HepG2 (cell line): Measurements from ENCODE around the gene FAF1. TPM values are rescaled to one million over a fixed set of nuclear protein-coding genes. Genes with fewer than 3 reads are reported as not detected.

ENCODE experiments used
- CREB1 ChIP-seq, 2 experiments: fragments of 450-650 bp in 1 of 2; IDR thresholded peaks; 2 replicates each; pipeline ENCODE4 v1.6.1; 2016 to 2017; ENCODE audit warnings: control low read depth in 1 of 2, mild to moderate bottlenecking in 1 of 2, missing compliant biosample characterization in 1 of 2, missing genetic modification characterization in 1 of 2
- HOXD1 ChIP-seq: sonication (generic); formaldehyde crosslinking; IDR thresholded peaks from 2 replicates; pipeline ENCODE4 v1.5.0; 2020; ENCODE audit warnings: missing genetic modification reagents
- MIER2 ChIP-seq: IDR thresholded peaks from 2 replicates; pipeline ENCODE4 v1.6.1; 2016; ENCODE audit warnings: missing biosample characterization, missing genetic modification reagents
- NFYC ChIP-seq: IDR thresholded peaks from 2 replicates; pipeline ENCODE4 v1.6.1; 2016; ENCODE audit warnings: missing genetic modification reagents, missing compliant biosample characterization
- PHF8 ChIP-seq: sonication (generic); formaldehyde crosslinking; IDR thresholded peaks from 2 replicates; pipeline ENCODE4 v1.5.0; 2020; ENCODE audit warnings: missing genetic modification reagents
- RAD51 ChIP-seq: fragments of 450-650 bp; IDR thresholded peaks from 2 replicates; pipeline ENCODE4 v1.6.1; 2016; ENCODE audit warnings: borderline replicate concordance
- RFX3 ChIP-seq: IDR thresholded peaks from 2 replicates; pipeline ENCODE4 v1.6.1; 2016; ENCODE audit warnings: missing biosample characterization, missing genetic modification reagents
- SP2 ChIP-seq: sonication (generic); formaldehyde crosslinking; IDR thresholded peaks from 2 replicates; pipeline ENCODE4 v1.5.1; 2020; ENCODE audit warnings: mild to moderate bottlenecking, missing genetic modification reagents
- TCF12 ChIP-seq, 2 experiments: fragments of 450-650 bp in 1 of 2; sonication (generic) in 1 of 2; formaldehyde crosslinking in 1 of 2; IDR thresholded peaks; 2 replicates each; pipeline versions ENCODE4 v1.6.1 to v1.8.0; 2017 to 2022; ENCODE audit warnings: antibody characterized with exemption in 1 of 2, mild to moderate bottlenecking in 1 of 2, missing genetic modification reagents in 1 of 2, moderate library complexity in 1 of 2
- ZBTB33 ChIP-seq: sonication (generic); formaldehyde crosslinking; IDR thresholded peaks from 2 replicates; pipeline ENCODE4 v1.4.0; 2020; ENCODE audit warnings: missing genetic modification reagents
- ZFP82 ChIP-seq: sonication (generic); formaldehyde crosslinking; IDR thresholded peaks from 2 replicates; pipeline ENCODE4 v1.5.1; 2020; ENCODE audit warnings: mild to moderate bottlenecking, missing genetic modification reagents, borderline replicate concordance
- ZFX ChIP-seq: sonication (generic); formaldehyde crosslinking; IDR thresholded peaks from 2 replicates; pipeline ENCODE4 v1.4.0; 2020; ENCODE audit warnings: mild to moderate bottlenecking, low read depth, missing genetic modification reagents, moderate library complexity
- ZNF672 ChIP-seq: sonication (generic); formaldehyde crosslinking; IDR thresholded peaks from 2 replicates; pipeline ENCODE4 v1.8.1; 2022; ENCODE audit warnings: missing genetic modification reagents
- ZNF749 ChIP-seq: sonication (generic); formaldehyde crosslinking; IDR thresholded peaks from 2 replicates; pipeline ENCODE4 v1.8.0; 2022; ENCODE audit warnings: mild to moderate bottlenecking, missing genetic modification reagents, moderate library complexity, borderline replicate concordance
- ZNF766 ChIP-seq: sonication (generic); formaldehyde crosslinking; IDR thresholded peaks from 2 replicates; pipeline ENCODE4 v1.5.0; 2020; ENCODE audit warnings: missing genetic modification reagents, borderline replicate concordance
- ZSCAN25 ChIP-seq: sonication (generic); formaldehyde crosslinking; IDR thresholded peaks from 2 replicates; pipeline ENCODE4 v1.8.0; 2022; ENCODE audit warnings: mild to moderate bottlenecking, missing genetic modification reagents
- polyA plus RNA-seq, 8 experiments: library from polyadenylated mRNA; depleted of rRNA in 3 of 8; stranded (reverse) in 7 of 8; unstranded in 1 of 8; fragments of >200 nt; fragmentation: Illumina TruSeq in 4 of 8; extraction: Trizol in 4 of 8; gene quantifications; 2 replicates each; pipeline versions ENCODE4 v1.2.1 to v1.2.3, GENCODE V29; 2011 to 2016; ENCODE audit warnings: low read depth in 4 of 8, missing spikeins in 1 of 8, mixed read lengths in 1 of 8; ENCODE audit not compliant: insufficient read depth in 1 of 8
- total RNA-seq, 5 experiments: library from RNA; depleted of rRNA; stranded (reverse); fragments of >200 nt; fragmentation: Illumina TruSeq; extraction: Trizol; gene quantifications; 2 replicates each; pipeline ENCODE4 v1.2.3, GENCODE V29; 2016; ENCODE audit warnings: low read depth in 1 of 5
- TF ChIP-seq, protein P1 (sequence below): sonication (generic); formaldehyde crosslinking; IDR thresholded peaks from 2 replicates; pipeline ENCODE4 v1.5.1; 2020; ENCODE audit warnings: mild to moderate bottlenecking, missing genetic modification reagents, borderline replicate concordance
- TF ChIP-seq, protein P2 (sequence below): IDR thresholded peaks from 2 replicates; pipeline ENCODE4 v1.6.1; 2016
- TF ChIP-seq, protein P3 (sequence below): sonication (generic); formaldehyde crosslinking; IDR thresholded peaks from 2 replicates; pipeline ENCODE4 v1.8.1; 2023; ENCODE audit warnings: mild to moderate bottlenecking, missing genetic modification reagents

The FAF1 gene
- total and polyA plus RNA-seq, 2 of the 13 experiments (the other 11 are each of a cell fraction or from before 2014, with no cell fraction given), result 19.4 to 63.3 TPM

GRCh38 chr1:50959913-50960844 is at the start of gene FAF1 (continued):
- TF ChIP-seq, protein P1, sequence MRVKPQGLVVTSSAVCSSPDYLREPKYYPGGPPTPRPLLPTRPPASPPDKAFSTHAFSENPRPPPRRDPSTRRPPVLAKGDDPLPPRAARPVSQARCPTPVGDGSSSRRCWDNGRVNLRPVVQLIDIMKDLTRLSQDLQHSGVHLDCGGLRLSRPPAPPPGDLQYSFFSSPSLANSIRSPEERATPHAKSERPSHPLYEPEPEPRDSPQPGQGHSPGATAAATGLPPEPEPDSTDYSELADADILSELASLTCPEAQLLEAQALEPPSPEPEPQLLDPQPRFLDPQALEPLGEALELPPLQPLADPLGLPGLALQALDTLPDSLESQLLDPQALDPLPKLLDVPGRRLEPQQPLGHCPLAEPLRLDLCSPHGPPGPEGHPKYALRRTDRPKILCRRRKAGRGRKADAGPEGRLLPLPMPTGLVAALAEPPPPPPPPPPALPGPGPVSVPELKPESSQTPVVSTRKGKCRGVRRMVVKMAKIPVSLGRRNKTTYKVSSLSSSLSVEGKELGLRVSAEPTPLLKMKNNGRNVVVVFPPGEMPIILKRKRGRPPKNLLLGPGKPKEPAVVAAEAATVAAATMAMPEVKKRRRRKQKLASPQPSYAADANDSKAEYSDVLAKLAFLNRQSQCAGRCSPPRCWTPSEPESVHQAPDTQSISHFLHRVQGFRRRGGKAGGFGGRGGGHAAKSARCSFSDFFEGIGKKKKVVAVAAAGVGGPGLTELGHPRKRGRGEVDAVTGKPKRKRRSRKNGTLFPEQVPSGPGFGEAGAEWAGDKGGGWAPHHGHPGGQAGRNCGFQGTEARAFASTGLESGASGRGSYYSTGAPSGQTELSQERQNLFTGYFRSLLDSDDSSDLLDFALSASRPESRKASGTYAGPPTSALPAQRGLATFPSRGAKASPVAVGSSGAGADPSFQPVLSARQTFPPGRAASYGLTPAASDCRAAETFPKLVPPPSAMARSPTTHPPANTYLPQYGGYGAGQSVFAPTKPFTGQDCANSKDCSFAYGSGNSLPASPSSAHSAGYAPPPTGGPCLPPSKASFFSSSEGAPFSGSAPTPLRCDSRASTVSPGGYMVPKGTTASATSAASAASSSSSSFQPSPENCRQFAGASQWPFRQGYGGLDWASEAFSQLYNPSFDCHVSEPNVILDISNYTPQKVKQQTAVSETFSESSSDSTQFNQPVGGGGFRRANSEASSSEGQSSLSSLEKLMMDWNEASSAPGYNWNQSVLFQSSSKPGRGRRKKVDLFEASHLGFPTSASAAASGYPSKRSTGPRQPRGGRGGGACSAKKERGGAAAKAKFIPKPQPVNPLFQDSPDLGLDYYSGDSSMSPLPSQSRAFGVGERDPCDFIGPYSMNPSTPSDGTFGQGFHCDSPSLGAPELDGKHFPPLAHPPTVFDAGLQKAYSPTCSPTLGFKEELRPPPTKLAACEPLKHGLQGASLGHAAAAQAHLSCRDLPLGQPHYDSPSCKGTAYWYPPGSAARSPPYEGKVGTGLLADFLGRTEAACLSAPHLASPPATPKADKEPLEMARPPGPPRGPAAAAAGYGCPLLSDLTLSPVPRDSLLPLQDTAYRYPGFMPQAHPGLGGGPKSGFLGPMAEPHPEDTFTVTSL (CRISPR knock-in tag), result 0 out of 2 replicates have a peak, but pooled peaks have one; percentile 26
- peak; percentile 64; the same call in 1 of the 2 replicates for TF ChIP-seq ZNF766 (CRISPR knock-in tag)
- TF ChIP-seq RAD51, result peak; percentile 86
- TF ChIP-seq CREB1 (IDR thresholded peaks at IDR 0.05), result peak; percentile 94
- peak; percentile 97 for TF ChIP-seq CREB1 (CRISPR knock-in tag; IDR thresholded peaks at IDR 0.05)
- TF ChIP-seq, protein P2, sequence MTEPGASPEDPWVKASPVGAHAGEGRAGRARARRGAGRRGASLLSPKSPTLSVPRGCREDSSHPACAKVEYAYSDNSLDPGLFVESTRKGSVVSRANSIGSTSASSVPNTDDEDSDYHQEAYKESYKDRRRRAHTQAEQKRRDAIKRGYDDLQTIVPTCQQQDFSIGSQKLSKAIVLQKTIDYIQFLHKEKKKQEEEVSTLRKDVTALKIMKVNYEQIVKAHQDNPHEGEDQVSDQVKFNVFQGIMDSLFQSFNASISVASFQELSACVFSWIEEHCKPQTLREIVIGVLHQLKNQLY (CRISPR knock-in tag), result peak; percentile 70; the same call in 1 of the 2 replicates
- TF ChIP-seq NFYC (CRISPR knock-in tag), result peak; percentile 87
- peak; percentile 78 for TF ChIP-seq PHF8 (CRISPR knock-in tag)
- TF ChIP-seq RFX3 (CRISPR knock-in tag), result no peak
- peak; percentile 64 for TF ChIP-seq SP2
- TF ChIP-seq ZBTB33 (CRISPR knock-in tag), result no peak; the same call in 1 of the 2 replicates
- peak; percentile 70 for TF ChIP-seq ZFX (CRISPR knock-in tag)
- TF ChIP-seq ZNF672 (CRISPR knock-in tag), result 0 out of 2 replicates have a peak, but pooled peaks have one; percentile 33
- TF ChIP-seq ZFP82 (CRISPR knock-in tag), result peak; percentile 81; the same call in 1 of the 2 replicates
- peak; percentile 48; the same call in 1 of the 2 replicates for TF ChIP-seq MIER2
- TF ChIP-seq TCF12 (IDR thresholded peaks at IDR 0.05), result no peak
- 0 out of 2 replicates have a peak, but pooled peaks have one; percentile 59 for TF ChIP-seq TCF12 (CRISPR knock-in tag; IDR thresholded peaks at IDR 0.05)
- TF ChIP-seq ZNF749, result peak; percentile 20; the same call in 1 of the 2 replicates
- TF ChIP-seq, protein P3, sequence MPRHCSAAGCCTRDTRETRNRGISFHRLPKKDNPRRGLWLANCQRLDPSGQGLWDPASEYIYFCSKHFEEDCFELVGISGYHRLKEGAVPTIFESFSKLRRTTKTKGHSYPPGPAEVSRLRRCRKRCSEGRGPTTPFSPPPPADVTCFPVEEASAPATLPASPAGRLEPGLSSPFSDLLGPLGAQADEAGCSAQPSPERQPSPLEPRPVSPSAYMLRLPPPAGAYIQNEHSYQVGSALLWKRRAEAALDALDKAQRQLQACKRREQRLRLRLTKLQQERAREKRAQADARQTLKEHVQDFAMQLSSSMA (CRISPR knock-in tag), result 0 out of 2 replicates have a peak, but pooled peaks have one; percentile 32
- peak; percentile 44; the same call in 1 of the 2 replicates for TF ChIP-seq ZSCAN25 (CRISPR knock-in tag)
- TF ChIP-seq HOXD1, result peak; percentile 93; the same call in 1 of the 2 replicates
